OCI-LY7 (cell line): ENCODE measurements around the gene FAM171A1. TPM values are rescaled to one million over a fixed set of nuclear protein-coding genes. Genes with fewer than 3 reads are reported as not detected.
"Not testable (repeated sequence)": the region's sequence is repeated elsewhere in the genome, so short reads cannot be mapped to it uniquely, and the experiment has no call there.

ENCODE experiments used
- BruUV-seq: library from RNA; stranded (reverse); fragments of 400-500 nt; replicated peaks from 2 replicates; lab custom pipeline; 2021; lab: Mats Ljungman, UMichigan
- CTCF ChIA-PET: fragments of 300-600 bp; sonication (Branson Sonifier 250); formaldehyde crosslinking; loops from one replicate; lab custom pipeline; 2022; ENCODE audit warnings: antibody characterized with exemption; ENCODE audit not compliant: unreplicated experiment; lab: Charles Lee
- POLR2A ChIA-PET: fragments of 300-600 bp; sonication (Branson Sonifier 250); formaldehyde crosslinking; loops from one replicate; lab custom pipeline; 2022; ENCODE audit warnings: antibody characterized with exemption; lab: Charles Lee
- DNase-seq: peaks from one replicate; pipeline ENCODE4 v3.0.0-alpha.2; 2015; ENCODE audit warnings: low spot score
- H2AFZ ChIP-seq: fragments of 200-600 bp; sonication (generic), shearing (Covaris generic); 2 replicates; pipeline ENCODE4 v1.6.1; 2014; ENCODE audit warnings: mild to moderate bottlenecking, antibody characterized with exemption, low read length, moderate library complexity
- H3K27ac ChIP-seq: fragments of 200-600 bp; sonication (generic); 2 replicates; pipeline ENCODE4 v1.5.1; 2014; ENCODE audit warnings: mixed run types, low read depth, mild to moderate bottlenecking, moderate library complexity, low read length, inconsistent platforms; ENCODE audit not compliant: poor library complexity, severe bottlenecking
- H3K36me3 ChIP-seq: fragments of 200-600 bp; sonication (generic); 2 replicates; pipeline ENCODE4 v1.6.1; 2014; ENCODE audit warnings: mild to moderate bottlenecking, antibody characterized with exemption, low read length, moderate library complexity, mixed read lengths; ENCODE audit not compliant: insufficient read depth
- H3K4me1 ChIP-seq: fragments of 200-600 bp; sonication (generic); 2 replicates; pipeline ENCODE4 v1.5.1; 2014; ENCODE audit warnings: mild to moderate bottlenecking, low read length; ENCODE audit not compliant: insufficient read depth, poor library complexity, severe bottlenecking
- H3K4me2 ChIP-seq: fragments of 200-600 bp; sonication (generic); 2 replicates; pipeline ENCODE4 v1.6.1; 2014; ENCODE audit warnings: mild to moderate bottlenecking, low read length
- H3K4me3 ChIP-seq: fragments of 200-600 bp; sonication (generic); 2 replicates; pipeline ENCODE4 v1.5.1; 2014; ENCODE audit warnings: mild to moderate bottlenecking, low read depth, low read length; ENCODE audit not compliant: poor library complexity, severe bottlenecking
- H3K79me2 ChIP-seq: fragments of 200-600 bp; sonication (generic); 2 replicates; pipeline ENCODE4 v1.6.1; 2016; ENCODE audit warnings: low read depth, mild to moderate bottlenecking, low read length, moderate library complexity, mixed read lengths; ENCODE audit not compliant: insufficient read depth
- H3K9me2 ChIP-seq: fragments of 200-600 bp; sonication (generic); 2 replicates; pipeline ENCODE4 v1.6.1; 2016; ENCODE audit warnings: mild to moderate bottlenecking, low read length, mixed read lengths; ENCODE audit not compliant: insufficient read depth
- H3K9me3 ChIP-seq: fragments of 200-600 bp; sonication (generic); 2 replicates; pipeline ENCODE4 v1.6.1; 2014; ENCODE audit warnings: mild to moderate bottlenecking, mixed run types, low read length, mixed read lengths
- H4K20me1 ChIP-seq: fragments of 200-600 bp; sonication (generic); 2 replicates; pipeline ENCODE4 v1.6.1; 2014; ENCODE audit warnings: mild to moderate bottlenecking, antibody characterized with exemption, low read length, moderate library complexity, mixed read lengths; ENCODE audit not compliant: insufficient read depth
- CTCF ChIP-seq: fragments of 200-600 bp; sonication (generic); conservative IDR thresholded peaks from 2 replicates; pipeline ENCODE4 v1.5.1; 2014; ENCODE audit warnings: mild to moderate bottlenecking, antibody characterized with exemption, low read length, moderate library complexity, mixed read lengths
- EZH2phosphoT487 ChIP-seq: fragments of 200-600 bp; sonication (generic); IDR thresholded peaks from 2 replicates; pipeline ENCODE4 v1.6.1; 2018; ENCODE audit warnings: low read depth, borderline replicate concordance, mild to moderate bottlenecking, mixed run types, antibody characterized with exemption, low read length, moderate library complexity, mixed read lengths
- intact Hi-C: fragments of 100-400 bp; cut with micrococcal nuclease; formaldehyde crosslinking; loops from one replicate; pipeline ENCODE4 v1.10.0; 2022; ENCODE audit not compliant: unreplicated experiment
- total RNA-seq, 2 experiments: library from RNA; depleted of rRNA in 1 of 2; stranded (reverse); fragments of >200 nt in 1 of 2; shearing (Covaris generic) in 1 of 2; gene quantifications; 2 replicates each; pipeline ENCODE4 v1.2.3, GENCODE V29; 2014 to 2022

The FAM171A1 gene
- total RNA-seq, 2 experiments from 2014 or later: not detected

GRCh38 chr10:15342970-15343369 lies 28.1 kb downstream of the FAM171A1 start:
- DNase-seq: no peak
- Histone ChIP-seq H3K9me3 (no peaks in the 10 kb centered on the region), H3K4me3 (no peak overlapping the region), H2AFZ (no peak overlapping the region), H3K36me3 (no peaks in the 10 kb centered on the region), H4K20me1 (no peaks in the 10 kb centered on the region), H3K79me2 (no peaks in the 10 kb centered on the region), H3K27ac (no peak overlapping the region), H3K9me2 (no peaks in the 10 kb centered on the region), H3K4me2 (no peak overlapping the region), H3K4me1 (no peaks in the 10 kb centered on the region)
- ChIA-PET POLR2A (no interaction called here), CTCF (no interaction called here)
- intact Hi-C loops: no loop called here
- BruUV-seq: no TSS peak
- no peak for TF ChIP-seq EZH2phosphoT487
- TF ChIP-seq CTCF: no peak

DNA sequence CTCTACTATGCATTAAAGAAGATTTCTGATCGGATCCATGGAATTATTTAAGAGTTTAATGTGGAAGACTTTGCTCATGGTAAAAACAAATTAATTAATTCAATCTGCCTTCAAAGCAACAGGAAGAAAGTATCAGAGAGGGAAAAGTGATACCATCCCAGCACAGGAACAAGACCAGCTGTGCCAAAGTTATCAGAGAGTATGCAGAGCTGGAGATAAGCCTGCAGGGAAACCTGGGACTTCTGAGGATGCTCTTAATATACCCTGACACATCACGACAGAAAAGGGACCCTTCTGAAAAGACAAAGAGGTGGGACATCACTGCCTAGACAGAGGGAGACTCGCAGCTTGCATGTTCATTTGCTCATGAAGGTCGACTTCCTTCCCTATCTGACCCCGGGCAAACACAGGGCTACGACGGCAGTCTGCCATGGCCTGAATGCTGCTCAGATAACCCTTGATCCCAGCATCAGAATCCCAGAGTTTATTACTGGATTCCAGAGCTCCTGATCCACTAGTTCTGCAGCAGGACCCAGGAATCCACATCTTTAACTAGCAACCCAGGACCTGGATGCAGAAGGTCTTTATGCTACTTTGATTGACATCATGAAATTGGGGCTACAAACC lies 29.5 kb downstream of the FAM171A1 start:
- Histone ChIP-seq H3K36me3 (no peaks in the 10 kb centered on the region), H3K27ac (no peak overlapping the region), H3K4me3 (no peak overlapping the region), H3K4me1 (no peaks in the 10 kb centered on the region), H3K9me3 (no peaks in the 10 kb centered on the region), H4K20me1 (no peaks in the 10 kb centered on the region), H3K9me2 (no peaks in the 10 kb centered on the region), H2AFZ (no peak overlapping the region), H3K4me2 (no peak overlapping the region), H3K79me2 (no peaks in the 10 kb centered on the region)
- DNase-seq: no peak
- intact Hi-C loops: no loop called here
- no peak for TF ChIP-seq EZH2phosphoT487
- no peak for TF ChIP-seq CTCF
- BruUV-seq: no TSS peak
- CTCF ChIA-PET: no interaction called here
- POLR2A ChIA-PET: no interaction called here

DNA sequence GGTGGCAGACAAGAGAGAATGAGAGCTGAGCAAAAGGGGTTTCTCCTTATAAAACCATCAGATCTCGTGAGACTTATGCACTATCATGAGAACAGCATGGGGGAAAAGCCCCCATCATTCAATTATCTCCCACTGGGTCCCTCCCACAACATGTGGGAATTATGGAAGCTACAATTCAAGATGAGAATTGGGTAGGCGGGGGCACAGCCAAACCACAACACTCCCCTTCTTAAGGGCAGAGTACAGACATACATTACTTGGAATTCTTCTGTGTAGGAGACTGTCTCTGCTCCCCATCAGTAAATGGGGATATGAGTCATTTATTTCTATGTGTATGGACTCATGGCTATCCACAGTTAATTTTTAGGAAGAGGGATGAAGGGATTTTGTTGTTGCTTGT lies 31.2 kb downstream of the FAM171A1 start:
- ChIA-PET POLR2A (no interaction called here), CTCF (no interaction called here)
- BruUV-seq: no TSS peak
- Histone ChIP-seq H3K4me2 (no peak overlapping the region), H4K20me1 (no peaks in the 10 kb centered on the region), H2AFZ (no peak overlapping the region), H3K9me2 (no peaks in the 10 kb centered on the region), H3K79me2 (no peaks in the 10 kb centered on the region), H3K27ac (no peak overlapping the region), H3K4me3 (no peak overlapping the region), H3K36me3 (no peaks in the 10 kb centered on the region), H3K4me1 (no peaks in the 10 kb centered on the region), H3K9me3 (no peaks in the 10 kb centered on the region)
- TF ChIP-seq CTCF: no peak
- TF ChIP-seq EZH2phosphoT487: no peak
- intact Hi-C loops: no loop called here
- no peak for DNase-seq

DNA sequence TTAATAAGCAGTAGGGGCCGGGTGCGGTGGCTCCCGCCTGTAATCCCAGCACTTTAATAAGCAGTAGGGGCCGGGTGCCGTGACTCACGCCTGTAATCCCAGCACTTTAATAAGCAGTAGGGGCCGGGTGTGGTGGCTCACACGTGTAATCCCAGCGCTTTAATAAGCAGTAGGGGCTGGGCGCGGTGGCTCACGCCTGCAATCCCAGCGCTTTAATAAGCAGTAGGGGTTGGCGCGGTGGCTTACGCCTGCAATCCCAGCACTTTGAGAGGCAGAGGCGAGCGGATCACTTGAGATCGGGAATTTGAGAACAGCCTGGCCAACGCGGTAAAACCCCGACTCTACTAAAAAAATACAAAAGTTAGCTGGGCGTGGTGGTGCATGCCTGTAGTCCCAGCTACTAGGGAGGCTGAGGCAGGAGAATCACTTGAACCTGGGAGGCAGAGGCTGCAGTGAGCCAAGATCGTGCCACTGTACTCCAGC lies 33.6 kb downstream of the FAM171A1 start:
- H3K79me2 ChIP-seq, H3K4me3 ChIP-seq, H3K27ac ChIP-seq, H3K9me2 ChIP-seq, intact Hi-C loops, H3K9me3 ChIP-seq, POLR2A ChIA-PET, H3K4me2 ChIP-seq, H3K36me3 ChIP-seq, H2AFZ ChIP-seq, CTCF ChIA-PET, H3K4me1 ChIP-seq, DNase-seq, H4K20me1 ChIP-seq, BruUV-seq: not testable (repeated sequence)
